ENCODE results near the gene CD47.

- TF ChIP-seq CTCF (IDR thresholded peaks at IDR 0.05; ENCODE audit: low read depth, low read length) (no peak), EZH2phosphoT487 (IDR thresholded peaks at IDR 0.05; ENCODE audit: low read depth) (no peak)
Measured at GRCh38 chr3:107999215-107999775, 91.5 kb downstream of the CD47 start.

All from OCI-LY3 (cell line).